NCI-H1417 treated with DMSO at 0.1 percent for 48 hours (cell line): ENCODE measurements around the gene MRPL52.
A peak's percentile ranks its signal among the peaks of the same experiment; 100 is the strongest.

Experiments used
- DNase-seq: peaks from one replicate; lab custom pipeline; 2025; lab: John Stamatoyannopoulos, UW

Gene MRPL52

DNA sequence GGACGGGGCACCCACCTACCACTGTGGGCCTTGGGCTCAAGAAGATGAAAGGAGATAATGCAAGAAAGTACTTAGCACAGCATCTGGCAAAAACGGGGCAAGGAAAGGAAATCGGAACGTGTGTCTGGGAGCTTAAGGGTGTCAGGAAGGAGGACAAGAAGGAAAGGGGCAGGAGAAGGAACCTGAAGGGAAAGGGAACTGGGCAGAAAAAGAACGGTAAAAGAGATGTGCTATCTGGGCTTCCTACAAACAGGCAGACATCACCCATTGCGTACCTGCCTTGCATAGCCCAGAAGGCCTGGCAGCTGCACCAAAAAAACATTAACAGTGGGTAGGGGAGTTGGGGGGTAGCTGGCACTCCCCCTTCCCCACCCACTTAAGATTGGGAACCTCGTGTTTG is 52.4 kb downstream of the MRPL52 start:
- DNase-seq = no peak

GRCh38 chr14:22882529-22883172 is 53.0 kb downstream of the MRPL52 start:
- DNase-seq = peak; percentile 19

GRCh38 chr14:22883173-22883976 is 53.7 kb downstream of the MRPL52 start, which contains the start of gene REM2:
REM2 (plus strand) TSS chr14:22883222; CDS start chr14:22883288, 66 bp downstream.
- peak; percentile 6 for DNase-seq

DNA sequence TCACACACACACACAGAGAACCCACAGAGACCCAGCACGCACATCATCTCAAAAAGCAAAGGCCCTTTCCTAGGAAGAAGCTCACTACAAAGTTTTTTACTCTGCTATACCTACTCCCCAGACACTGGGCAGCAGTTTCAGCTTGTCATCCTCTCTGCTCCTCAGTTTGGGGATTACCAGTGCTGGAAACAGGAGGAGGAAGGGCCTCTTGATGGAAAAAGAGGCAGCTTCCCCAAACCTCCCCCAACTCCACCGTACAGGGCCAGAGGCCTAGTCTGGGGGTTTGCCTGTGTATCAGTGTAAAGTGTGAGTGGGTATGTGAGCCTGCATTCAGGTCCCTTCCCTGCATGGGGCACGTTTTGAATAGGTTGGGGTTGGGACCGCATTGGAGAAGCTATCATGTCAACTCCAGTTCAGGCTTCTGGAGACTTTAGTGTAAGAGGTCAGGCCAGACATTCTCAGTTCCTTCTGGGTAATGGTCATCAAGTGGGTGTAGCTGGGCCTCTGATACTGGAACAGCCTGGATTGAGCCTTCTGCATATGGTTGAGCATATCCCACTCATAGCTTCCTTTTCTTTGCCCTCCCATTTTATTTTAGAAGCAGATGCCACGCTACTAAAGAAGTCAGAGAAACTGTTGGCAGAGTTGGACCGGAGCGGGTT is 54.5 kb downstream of the MRPL52 start:
- DNase-seq = no peak
